ENCODE data around the gene DNAL1.
A peak's percentile ranks its signal among the peaks of the same experiment; 100 is the strongest.

DNAL1 gene, protein sequence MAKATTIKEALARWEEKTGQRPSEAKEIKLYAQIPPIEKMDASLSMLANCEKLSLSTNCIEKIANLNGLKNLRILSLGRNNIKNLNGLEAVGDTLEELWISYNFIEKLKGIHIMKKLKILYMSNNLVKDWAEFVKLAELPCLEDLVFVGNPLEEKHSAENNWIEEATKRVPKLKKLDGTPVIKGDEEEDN

DNA sequence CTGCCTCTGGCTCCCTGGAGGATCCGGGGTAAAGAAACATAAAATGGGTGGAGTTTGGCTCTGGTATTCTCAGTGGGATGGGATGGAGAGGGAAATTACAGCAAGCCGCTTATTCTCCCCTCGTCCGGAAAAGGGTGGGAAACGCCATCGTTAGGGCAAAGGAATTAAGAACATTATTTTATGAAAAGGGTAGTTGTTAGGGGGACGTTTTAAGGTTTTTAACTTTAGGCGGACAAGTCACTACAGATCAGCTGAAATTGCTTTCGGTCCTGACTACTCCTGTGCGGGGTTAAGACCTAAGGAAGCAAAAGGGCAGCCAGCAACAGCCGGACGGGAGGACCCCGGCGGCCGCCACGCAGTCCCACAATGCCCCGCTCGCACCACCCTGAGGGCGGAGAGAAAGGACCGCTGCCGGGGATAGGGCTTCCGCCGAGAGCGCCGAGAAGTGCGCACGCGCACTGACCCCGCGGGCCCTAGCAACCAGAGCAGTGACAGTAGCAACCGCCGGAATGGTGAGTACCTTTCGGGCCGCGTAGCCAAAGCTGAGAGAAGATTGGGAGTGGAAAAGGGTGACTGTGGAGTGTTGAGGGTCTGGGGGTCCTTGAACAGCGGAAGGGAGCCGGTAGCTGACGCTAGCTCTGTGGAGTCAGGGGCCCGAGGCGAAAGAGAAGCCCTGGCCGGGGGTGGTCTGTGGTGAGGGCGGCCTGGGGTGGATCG is at the start of gene DNAL1:
DNAL1 (plus strand) TSS at position 456 of the 717 bp plus-strand sequence; CDS start at position 510, 54 bp downstream.
- H3K4me1 ChIP-seq (ENCODE audit: control insufficient read depth in 5 of 5, insufficient read depth in 5 of 5, low read length in 5 of 5), result peaks cover 4 to 20% (median 15%) of the 10 kb centered on the region in 5 donors
- peak within 1 kb of the TSS; percentile 80 to 95 (median 94) for H3K4me3 ChIP-seq (ENCODE audit: low read depth in 1 of 5, low read length in 5 of 5)
- H3K27me3 ChIP-seq (ENCODE audit: control insufficient read depth in 5 of 5, insufficient read depth in 4 of 5, low read length in 5 of 5), result no peaks in the 10 kb centered on the region
- peak within 1 kb of the TSS; percentile 87 for H3K27ac ChIP-seq (ENCODE audit: low read depth, low read length)
- no peaks in the 10 kb centered on the region for H3K9me3 ChIP-seq (ENCODE audit: control insufficient read depth in 5 of 5, low read length in 5 of 5)
- H3K36me3 ChIP-seq (ENCODE audit: control insufficient read depth in 5 of 5, insufficient read depth in 5 of 5, low read length in 5 of 5), result no peaks in the 10 kb centered on the region
- H3K9ac ChIP-seq (ENCODE audit: low read length in 5 of 5), result peak within 1 kb of the TSS; percentile 80 to 95 (median 91)

DNA sequence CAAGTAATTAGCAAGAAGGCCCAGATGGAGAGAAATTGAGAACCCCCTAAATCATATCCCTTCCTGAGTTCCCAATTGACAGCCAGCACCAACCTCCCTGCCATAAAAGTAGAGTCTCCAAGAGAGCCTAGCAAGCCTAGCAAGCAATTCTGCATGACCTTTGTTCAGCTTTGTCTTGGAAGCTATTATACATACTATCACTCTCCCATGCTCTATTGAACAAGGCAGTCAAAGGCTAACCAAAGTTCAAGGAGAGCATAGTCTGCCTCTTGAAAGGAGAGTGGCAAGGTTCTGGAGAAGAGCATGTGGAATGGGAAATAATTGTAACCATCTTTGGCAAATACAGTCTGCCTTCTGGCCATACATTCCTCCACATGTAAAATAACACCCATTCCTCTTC is 45.3 kb upstream of the DNAL1 start:
- Histone ChIP-seq H3K4me3 (ENCODE audit: low read depth in 1 of 5, low read length in 5 of 5) (no peak overlapping the region), H3K4me1 (ENCODE audit: control insufficient read depth in 5 of 5, insufficient read depth in 5 of 5, low read length in 5 of 5) (peaks cover 0 to 14% (median 9%) of the 10 kb centered on the region in 5 donors), H3K9me3 (ENCODE audit: control insufficient read depth in 5 of 5, low read length in 5 of 5) (no peaks in the 10 kb centered on the region), H3K27me3 (ENCODE audit: control insufficient read depth in 5 of 5, insufficient read depth in 4 of 5, low read length in 5 of 5) (no peaks in the 10 kb centered on the region), H3K27ac (ENCODE audit: low read depth, low read length) (no peak overlapping the region), H3K9ac (ENCODE audit: low read length in 5 of 5) (no peak overlapping the region), H3K36me3 (ENCODE audit: control insufficient read depth in 5 of 5, insufficient read depth in 5 of 5, low read length in 5 of 5) (peaks cover 0 to 6% (median 5%) of the 10 kb centered on the region in 5 donors)

DNA sequence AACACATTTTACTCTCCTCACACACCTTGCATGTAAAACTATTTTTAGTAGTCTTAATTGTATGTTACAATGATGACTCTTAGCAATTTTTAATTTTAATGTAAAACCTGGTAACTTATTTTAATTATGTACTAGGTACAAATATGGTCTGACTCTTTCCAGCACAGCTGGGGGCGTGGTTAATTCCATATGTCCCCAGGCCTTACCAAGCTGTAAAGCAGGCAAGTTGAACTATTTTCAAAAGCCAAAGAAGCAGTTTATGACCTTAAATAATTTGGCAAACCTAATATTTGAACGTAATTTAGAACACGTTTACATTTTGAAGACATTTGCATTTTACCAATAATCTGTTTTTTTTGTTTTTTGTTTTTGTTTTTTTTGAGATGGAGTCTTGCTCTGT is 41.8 kb upstream of the DNAL1 start:
- H3K4me3 ChIP-seq (ENCODE audit: low read depth in 1 of 5, low read length in 5 of 5), result no peak overlapping the region
- no peak overlapping the region for H3K27ac ChIP-seq (ENCODE audit: low read depth, low read length)
- peaks cover 0 to 14% (median 9%) of the 10 kb centered on the region in 5 donors for H3K4me1 ChIP-seq (ENCODE audit: control insufficient read depth in 5 of 5, insufficient read depth in 5 of 5, low read length in 5 of 5)
- no peaks in the 10 kb centered on the region for H3K9me3 ChIP-seq (ENCODE audit: control insufficient read depth in 5 of 5, low read length in 5 of 5)
- H3K27me3 ChIP-seq (ENCODE audit: control insufficient read depth in 5 of 5, insufficient read depth in 4 of 5, low read length in 5 of 5), result no peaks in the 10 kb centered on the region
- H3K36me3 ChIP-seq (ENCODE audit: control insufficient read depth in 5 of 5, insufficient read depth in 5 of 5, low read length in 5 of 5), result no peaks in the 10 kb centered on the region
- H3K9ac ChIP-seq (ENCODE audit: low read length in 5 of 5), result no peak overlapping the region

DNA sequence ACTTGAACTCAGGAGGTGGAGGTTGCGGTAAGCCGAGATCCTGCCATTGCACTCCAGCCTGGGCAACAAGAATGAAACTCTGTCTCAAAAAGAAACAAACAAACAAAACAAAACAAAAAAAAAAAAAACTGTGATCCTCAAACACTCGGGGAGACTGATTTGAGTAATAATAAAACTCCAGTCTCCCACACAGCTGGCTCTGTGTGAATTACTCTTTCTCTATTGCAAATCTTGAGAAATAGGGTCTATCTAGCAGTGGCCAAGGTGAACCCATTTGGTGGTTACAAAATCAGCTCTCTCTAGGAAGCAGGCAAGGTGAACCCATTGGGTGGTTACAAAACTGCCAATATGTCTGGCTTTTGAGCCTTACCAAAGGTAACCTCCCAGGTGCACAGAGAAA is 38.5 kb upstream of the DNAL1 start:
- Histone ChIP-seq H3K9ac (ENCODE audit: low read length in 5 of 5) (no peak overlapping the region), H3K27me3 (ENCODE audit: control insufficient read depth in 5 of 5, insufficient read depth in 4 of 5, low read length in 5 of 5) (no peaks in the 10 kb centered on the region), H3K36me3 (ENCODE audit: control insufficient read depth in 5 of 5, insufficient read depth in 5 of 5, low read length in 5 of 5) (no peaks in the 10 kb centered on the region), H3K27ac (ENCODE audit: low read depth, low read length) (no peak overlapping the region), H3K4me3 (ENCODE audit: low read depth in 1 of 5, low read length in 5 of 5) (no peak overlapping the region), H3K9me3 (ENCODE audit: control insufficient read depth in 5 of 5, low read length in 5 of 5) (peaks cover 0 to 4% (median 0%) of the 10 kb centered on the region in 5 donors), H3K4me1 (ENCODE audit: control insufficient read depth in 5 of 5, insufficient read depth in 5 of 5, low read length in 5 of 5) (peaks cover 0 to 6% (median 0%) of the 10 kb centered on the region in 5 donors)

DNA sequence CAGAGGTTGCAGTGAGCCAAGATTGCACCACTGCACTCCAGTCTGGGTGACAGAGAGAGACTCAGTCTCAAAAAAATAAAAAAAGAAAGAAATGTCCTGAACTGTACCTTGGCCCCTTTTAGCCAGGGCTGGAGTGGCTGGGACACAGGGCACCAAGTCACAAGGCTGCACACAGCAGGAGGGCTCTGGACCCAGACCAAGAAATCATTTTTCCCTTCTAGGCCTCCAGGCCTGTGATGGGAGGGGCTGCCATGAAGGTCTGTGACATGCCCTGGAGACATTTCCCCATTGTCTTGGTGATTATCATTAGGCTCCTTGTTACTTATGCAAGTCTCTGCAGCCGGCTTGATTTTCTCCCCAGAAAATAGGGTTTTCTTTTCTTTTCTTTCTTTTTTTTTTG is 37.5 kb upstream of the DNAL1 start:
- H3K36me3 ChIP-seq (ENCODE audit: control insufficient read depth in 5 of 5, insufficient read depth in 5 of 5, low read length in 5 of 5), result no peaks in the 10 kb centered on the region
- peaks cover 0 to 12% (median 6%) of the 10 kb centered on the region in 5 donors for H3K4me1 ChIP-seq (ENCODE audit: control insufficient read depth in 5 of 5, insufficient read depth in 5 of 5, low read length in 5 of 5)
- H3K4me3 ChIP-seq (ENCODE audit: low read depth in 1 of 5, low read length in 5 of 5), result no peak overlapping the region
- peaks cover 0 to 4% (median 0%) of the 10 kb centered on the region in 5 donors for H3K9me3 ChIP-seq (ENCODE audit: control insufficient read depth in 5 of 5, low read length in 5 of 5)
- no peaks in the 10 kb centered on the region for H3K27me3 ChIP-seq (ENCODE audit: control insufficient read depth in 5 of 5, insufficient read depth in 4 of 5, low read length in 5 of 5)
- no peak overlapping the region for H3K27ac ChIP-seq (ENCODE audit: low read depth, low read length)
- no peak overlapping the region for H3K9ac ChIP-seq (ENCODE audit: low read length in 5 of 5)

DNA sequence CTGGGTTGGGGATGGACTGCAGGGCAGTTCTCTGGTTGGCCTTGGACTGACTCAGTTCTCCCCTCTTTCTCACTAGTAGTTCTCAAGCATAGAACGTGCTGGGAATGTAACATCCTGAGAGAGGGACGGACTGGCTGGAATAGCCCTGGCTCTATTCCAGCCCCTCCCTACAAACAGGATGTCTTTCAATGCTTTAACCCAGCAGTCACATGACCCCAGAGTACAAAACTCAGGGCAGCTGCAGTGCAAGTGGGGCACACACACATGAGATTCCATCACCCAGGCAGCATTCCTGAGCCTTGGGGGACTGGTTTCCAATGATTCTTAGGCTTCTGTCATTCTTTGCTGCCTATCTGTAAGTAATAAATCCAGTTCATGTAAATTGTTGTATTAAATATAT is 34.1 kb upstream of the DNAL1 start:
- no peak overlapping the region for H3K9ac ChIP-seq (ENCODE audit: low read length in 5 of 5)
- H3K27me3 ChIP-seq (ENCODE audit: control insufficient read depth in 5 of 5, insufficient read depth in 4 of 5, low read length in 5 of 5), result no peaks in the 10 kb centered on the region
- H3K27ac ChIP-seq (ENCODE audit: low read depth, low read length), result no peak overlapping the region

DNA sequence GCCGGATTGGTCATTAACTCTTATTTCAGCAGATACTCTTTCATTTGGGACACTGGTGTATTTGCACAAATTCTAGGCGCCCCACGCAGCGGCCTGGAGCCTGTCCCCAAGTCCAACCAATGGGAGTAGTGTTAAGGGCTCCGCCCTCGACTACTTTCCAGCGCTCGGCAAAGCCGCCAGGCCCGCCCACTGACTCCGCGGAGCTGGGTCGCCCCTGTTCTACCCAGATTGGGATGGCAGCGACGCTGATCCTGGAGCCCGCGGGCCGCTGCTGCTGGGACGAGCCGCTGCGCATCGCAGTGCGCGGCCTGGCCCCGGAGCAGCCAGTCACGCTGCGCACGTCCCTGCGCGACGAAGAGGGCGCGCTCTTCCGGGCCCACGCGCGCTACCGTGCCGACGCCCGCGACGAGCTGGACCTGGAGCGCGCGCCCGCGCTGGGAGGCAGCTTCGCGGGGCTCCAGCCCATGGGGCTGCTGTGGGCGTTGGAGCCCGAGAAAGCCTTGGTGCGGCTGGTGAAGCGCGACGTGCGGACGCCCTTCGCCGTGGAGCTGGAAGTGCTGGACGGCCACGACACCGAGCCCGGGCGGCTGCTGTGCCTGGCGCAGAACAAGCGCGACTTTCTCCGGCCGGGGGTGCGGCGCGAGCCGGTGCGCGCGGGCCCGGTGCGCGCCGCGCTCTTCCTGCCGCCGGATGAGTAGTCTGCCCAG is 32.3 kb upstream of the DNAL1 start, which contains the start of gene ACOT6:
ACOT6 (plus strand) TSS at position 179 of the 707 bp plus-strand sequence; CDS start at position 234, 55 bp downstream.
- H3K9ac ChIP-seq (ENCODE audit: low read length in 5 of 5), result peak within 1 kb of the TSS in 4 of 5 donors; percentile 16 to 66 (median 40)
- peaks cover 0 to 4% (median 0%) of the 10 kb centered on the region in 5 donors for H3K9me3 ChIP-seq (ENCODE audit: control insufficient read depth in 5 of 5, low read length in 5 of 5)
- peaks cover 0 to 22% (median 15%) of the 10 kb centered on the region in 5 donors for H3K4me1 ChIP-seq (ENCODE audit: control insufficient read depth in 5 of 5, insufficient read depth in 5 of 5, low read length in 5 of 5)
- H3K27ac ChIP-seq (ENCODE audit: low read depth, low read length), result peak within 1 kb of the TSS; percentile 72
- H3K27me3 ChIP-seq (ENCODE audit: control insufficient read depth in 5 of 5, insufficient read depth in 4 of 5, low read length in 5 of 5), result no peaks in the 10 kb centered on the region
- H3K4me3 ChIP-seq (ENCODE audit: low read depth in 1 of 5, low read length in 5 of 5), result peak within 1 kb of the TSS; percentile 71 to 87 (median 80)
- H3K36me3 ChIP-seq (ENCODE audit: control insufficient read depth in 5 of 5, insufficient read depth in 5 of 5, low read length in 5 of 5), result no peaks in the 10 kb centered on the region

More for the DNA sequence above, 34.1 kb upstream of the DNAL1 start:
- H3K9me3 ChIP-seq (ENCODE audit: control insufficient read depth in 5 of 5, low read length in 5 of 5), result peaks cover 0 to 4% (median 0%) of the 10 kb centered on the region in 5 donors
- no peaks in the 10 kb centered on the region for H3K36me3 ChIP-seq (ENCODE audit: control insufficient read depth in 5 of 5, insufficient read depth in 5 of 5, low read length in 5 of 5)
- peaks cover 0 to 22% (median 15%) of the 10 kb centered on the region in 5 donors for H3K4me1 ChIP-seq (ENCODE audit: control insufficient read depth in 5 of 5, insufficient read depth in 5 of 5, low read length in 5 of 5)
- no peak overlapping the region for H3K4me3 ChIP-seq (ENCODE audit: low read depth in 1 of 5, low read length in 5 of 5)

DNA sequence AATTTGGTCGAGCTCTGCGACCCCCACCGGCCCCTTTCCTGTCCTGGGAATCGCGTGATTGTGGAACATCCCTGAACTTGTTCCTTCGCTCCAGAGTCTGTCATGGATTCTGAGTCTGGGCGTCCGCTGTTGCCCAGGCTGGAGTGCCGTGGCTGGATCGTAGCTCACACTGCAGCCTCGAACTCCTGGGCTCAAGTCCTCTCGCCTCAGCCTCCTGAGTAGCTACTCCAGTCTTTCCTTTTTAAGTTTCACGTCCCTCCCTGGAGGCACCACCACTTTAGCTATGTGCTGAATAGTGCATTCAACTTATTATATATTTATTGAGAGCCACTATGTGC is 31.8 kb upstream of the DNAL1 start:
- no peaks in the 10 kb centered on the region for H3K36me3 ChIP-seq (ENCODE audit: control insufficient read depth in 5 of 5, insufficient read depth in 5 of 5, low read length in 5 of 5)
- peak overlapping the region; percentile 71 to 87 (median 80) for H3K4me3 ChIP-seq (ENCODE audit: low read depth in 1 of 5, low read length in 5 of 5)
- peak overlapping the region; percentile 72 for H3K27ac ChIP-seq (ENCODE audit: low read depth, low read length)
- peaks cover 0 to 4% (median 0%) of the 10 kb centered on the region in 5 donors for H3K9me3 ChIP-seq (ENCODE audit: control insufficient read depth in 5 of 5, low read length in 5 of 5)
- H3K4me1 ChIP-seq (ENCODE audit: control insufficient read depth in 5 of 5, insufficient read depth in 5 of 5, low read length in 5 of 5), result peaks cover 0 to 22% (median 15%) of the 10 kb centered on the region in 5 donors
- no peaks in the 10 kb centered on the region for H3K27me3 ChIP-seq (ENCODE audit: control insufficient read depth in 5 of 5, insufficient read depth in 4 of 5, low read length in 5 of 5)
- peak overlapping the region in 3 of 5 donors; percentile 16 to 66 (median 41) for H3K9ac ChIP-seq (ENCODE audit: low read length in 5 of 5)

DNA sequence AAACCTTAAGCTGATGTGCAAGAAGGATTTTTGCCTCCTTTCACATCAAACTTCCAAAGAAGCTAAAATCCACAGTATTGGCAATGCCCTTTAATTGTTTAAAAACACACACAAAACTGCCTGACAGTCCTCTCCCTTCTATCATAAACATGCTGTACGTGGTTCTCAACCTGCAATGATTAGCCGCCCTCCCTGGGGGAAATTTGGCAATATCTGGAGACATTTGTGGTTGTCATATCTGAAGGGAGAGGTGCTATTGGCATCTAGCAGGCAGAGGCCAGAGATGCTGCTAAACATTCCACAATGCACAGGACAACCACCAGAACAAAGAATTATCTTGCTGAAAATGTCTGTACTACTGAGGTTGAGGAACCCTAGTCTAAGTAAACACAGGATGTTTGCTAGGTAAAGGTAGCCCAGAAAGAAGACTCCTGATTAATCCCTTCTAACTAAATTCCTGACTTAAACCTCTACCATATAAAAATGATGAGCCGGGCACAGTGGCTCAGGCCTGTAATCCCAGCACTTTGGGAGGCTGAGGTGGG is 31.3 kb upstream of the DNAL1 start:
- no peaks in the 10 kb centered on the region for H3K27me3 ChIP-seq (ENCODE audit: control insufficient read depth in 5 of 5, insufficient read depth in 4 of 5, low read length in 5 of 5)
- H3K36me3 ChIP-seq (ENCODE audit: control insufficient read depth in 5 of 5, insufficient read depth in 5 of 5, low read length in 5 of 5), result no peaks in the 10 kb centered on the region
- peak overlapping the region in 1 of 5 donors; percentile 66 for H3K9ac ChIP-seq (ENCODE audit: low read length in 5 of 5)
- H3K27ac ChIP-seq (ENCODE audit: low read depth, low read length), result peak overlapping the region; percentile 72
- H3K4me1 ChIP-seq (ENCODE audit: control insufficient read depth in 5 of 5, insufficient read depth in 5 of 5, low read length in 5 of 5), result peaks cover 0 to 21% (median 15%) of the 10 kb centered on the region in 5 donors
- peak overlapping the region; percentile 71 to 87 (median 80) for H3K4me3 ChIP-seq (ENCODE audit: low read depth in 1 of 5, low read length in 5 of 5)
- H3K9me3 ChIP-seq (ENCODE audit: control insufficient read depth in 5 of 5, low read length in 5 of 5), result peaks cover 0 to 4% (median 0%) of the 10 kb centered on the region in 5 donors
